Lower lobe of right lung (tissue), 2 donors: Measurements from ENCODE around the gene WDR7. TPM values are rescaled to one million over a fixed set of nuclear protein-coding genes. Genes with fewer than 3 reads are reported as not detected.

Source experiments
- ATAC-seq, 2 donors: fragments of 200-7000 bp; cut with Tn5 transposase; one replicate each; pipeline ENCODE4 v1.9.1; 2020 to 2022; ENCODE audit warnings: mild to moderate bottlenecking in 2 of 2, moderate library complexity in 2 of 2
- DNase-seq: peaks from one replicate; pipeline ENCODE4 v3.0.0-alpha.2; 2020
- H3K27ac ChIP-seq: fragments of 200-600 bp; one replicate; pipeline ENCODE4 v1.8.0; 2022
- H3K27me3 ChIP-seq: fragments of 200-600 bp; one replicate; pipeline ENCODE4 v1.8.0; 2022; ENCODE audit warnings: low read depth
- H3K36me3 ChIP-seq: fragments of 200-600 bp; one replicate; pipeline ENCODE4 v1.8.0; 2022; ENCODE audit warnings: mild to moderate bottlenecking
- H3K4me1 ChIP-seq: fragments of 200-600 bp; one replicate; pipeline ENCODE4 v1.8.0; 2022
- H3K4me3 ChIP-seq: fragments of 200-600 bp; one replicate; pipeline ENCODE4 v1.8.0; 2022; ENCODE audit warnings: mild to moderate bottlenecking
- H3K9me3 ChIP-seq: fragments of 200-600 bp; one replicate; pipeline ENCODE4 v1.8.0; 2022
- CTCF ChIP-seq: fragments of 200-600 bp; IDR thresholded peaks from one replicate; pipeline ENCODE4 v1.8.0; 2022; ENCODE audit warnings: antibody characterized with exemption, mild to moderate bottlenecking
- intact Hi-C: fragments of 100-400 bp; cut with DNase I; formaldehyde crosslinking; loops from one replicate; pipeline ENCODE4 v1.11.0; 2022
- total RNA-seq: library from RNA; stranded (reverse); fragmentation: NEBNext Ultra II Directional; extraction: Animal tissue kit (Norgen Biotek cat#: 25700); gene quantifications from one replicate; pipeline ENCODE4 v1.2.1, GENCODE V29; 2021
- donor health status: DM: no; HTN: yes; CAD: no; lungs with severe emphysema.

WDR7 gene
- total RNA-seq, 1 donor from 2014 or later, result 29.1 TPM

- no peak for TF ChIP-seq CTCF
- ATAC-seq (no peak), DNase-seq (no peak)
These were observed 119.7 kb downstream of the WDR7 start for GRCh38 chr18:56770873-56771272.

GRCh38 chr18:56775701-56776100, 124.5 kb downstream of the WDR7 start:
- Histone ChIP-seq H3K4me1 (no peaks in the 10 kb centered on the region), H3K27ac (no peak overlapping the region), H3K9me3 (no peaks in the 10 kb centered on the region), H3K4me3 (no peak overlapping the region), H3K27me3 (no peaks in the 10 kb centered on the region), H3K36me3 (peaks cover 3% of the 10 kb centered on the region)
- no peak for TF ChIP-seq CTCF
- intact Hi-C loops, result no loop called here
- ATAC-seq, result no peak
- no peak for DNase-seq

More at GRCh38 chr18:56770873-56771272, 119.7 kb downstream of the WDR7 start:
- Histone ChIP-seq H3K4me3 (no peak overlapping the region), H3K36me3 (no peaks in the 10 kb centered on the region), H3K4me1 (no peaks in the 10 kb centered on the region), H3K9me3 (no peaks in the 10 kb centered on the region), H3K27me3 (no peaks in the 10 kb centered on the region), H3K27ac (no peak overlapping the region)
- intact Hi-C loops, result no loop called here

- TF ChIP-seq CTCF, result no peak
- intact Hi-C loops, result no loop called here
- no peak for ATAC-seq
These were observed 136.2 kb downstream of the WDR7 start for GRCh38 chr18:56787390-56787789.

DNA sequence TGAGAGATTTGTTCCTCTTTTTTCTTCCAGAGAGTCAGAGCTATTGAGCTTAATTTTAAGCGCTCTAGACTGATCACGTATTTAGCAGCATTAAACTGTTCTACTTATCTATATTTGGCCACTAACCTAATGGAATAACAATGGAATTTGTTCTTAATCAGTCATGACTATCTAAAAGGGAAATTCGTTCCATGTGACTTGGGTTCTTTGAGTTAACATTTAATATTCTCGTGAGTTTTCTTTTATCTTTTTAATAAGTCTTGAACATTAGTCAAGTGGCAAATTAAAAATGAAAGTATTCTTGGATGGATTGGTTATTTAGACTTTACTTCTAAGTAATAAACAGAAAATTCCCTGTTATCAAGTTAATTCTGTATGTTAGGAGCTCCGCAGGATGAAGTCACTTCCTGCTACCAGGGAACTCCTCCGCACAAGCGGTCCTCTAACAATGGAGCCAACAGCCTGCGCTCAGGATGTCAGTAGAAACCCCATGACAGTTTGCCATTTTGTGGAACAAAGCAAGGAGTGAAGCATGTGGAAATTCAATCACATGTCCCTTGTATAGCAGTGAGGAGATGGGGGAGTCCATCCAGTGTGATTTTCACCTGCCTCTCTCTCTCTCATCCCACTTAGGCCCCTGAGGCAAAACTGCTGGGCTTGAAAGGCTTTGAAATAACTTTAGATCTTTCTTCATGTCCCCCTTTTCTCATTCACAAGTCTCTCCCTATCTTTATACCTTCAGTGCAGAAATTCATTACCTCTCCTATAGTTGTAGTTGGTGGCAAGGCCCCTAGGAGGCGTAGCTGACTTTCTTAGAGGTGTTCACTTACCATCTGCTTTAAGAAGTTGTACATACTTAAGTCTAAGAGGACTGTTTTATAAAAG, 138.1 kb downstream of the WDR7 start:
- intact Hi-C loops, result no loop called here
- H3K36me3 ChIP-seq, result peaks cover 21% of the 10 kb centered on the region
- no peak overlapping the region for H3K4me3 ChIP-seq
- peak; percentile 16 for TF ChIP-seq CTCF
- H3K4me1 ChIP-seq, result no peaks in the 10 kb centered on the region
- no peak for DNase-seq
- ATAC-seq, result no peak
- H3K27me3 ChIP-seq, result no peaks in the 10 kb centered on the region
- H3K9me3 ChIP-seq, result no peaks in the 10 kb centered on the region
- peak overlapping the region; percentile 26 for H3K27ac ChIP-seq

More at GRCh38 chr18:56787390-56787789, 136.2 kb downstream of the WDR7 start:
- Histone ChIP-seq H3K27me3 (no peaks in the 10 kb centered on the region), H3K4me3 (no peak overlapping the region), H3K4me1 (no peaks in the 10 kb centered on the region), H3K27ac (no peak overlapping the region), H3K9me3 (no peaks in the 10 kb centered on the region), H3K36me3 (peaks cover 32% of the 10 kb centered on the region)
- no peak for DNase-seq

- no peaks in the 10 kb centered on the region for H3K27me3 ChIP-seq
- no peaks in the 10 kb centered on the region for H3K4me1 ChIP-seq
- intact Hi-C loops, result no loop called here
- H3K27ac ChIP-seq, result no peak overlapping the region
- DNase-seq (no peak), ATAC-seq (no peak)
- H3K9me3 ChIP-seq, result no peaks in the 10 kb centered on the region
- no peak overlapping the region for H3K4me3 ChIP-seq
- peaks cover 17% of the 10 kb centered on the region for H3K36me3 ChIP-seq
- TF ChIP-seq CTCF, result no peak
These were observed 138.7 kb downstream of the WDR7 start for GRCh38 chr18:56789889-56790180.
